ENCODE data around the gene PHF13. TPM values are rescaled to one million over a fixed set of nuclear protein-coding genes. Genes with fewer than 3 reads are reported as not detected.

PHF13 gene
- total RNA-seq, result 12.2 and 13.8 TPM in 2 replicates

GRCh38 chr1:6613361-6614018 is at the start of gene PHF13:
Gene PHF13 (plus strand): TSS chr1:6613731. CDS start chr1:6614067, 336 bp downstream.
- intact Hi-C loops (cut with micrococcal nuclease), result loop anchor here (1.0 to 5.0 kb wide), 8 partner anchors 10 to 1159 kb away; partner anchors contain the start of genes NOL9, RPL22, VAMP3 and ZBTB48

DNA sequence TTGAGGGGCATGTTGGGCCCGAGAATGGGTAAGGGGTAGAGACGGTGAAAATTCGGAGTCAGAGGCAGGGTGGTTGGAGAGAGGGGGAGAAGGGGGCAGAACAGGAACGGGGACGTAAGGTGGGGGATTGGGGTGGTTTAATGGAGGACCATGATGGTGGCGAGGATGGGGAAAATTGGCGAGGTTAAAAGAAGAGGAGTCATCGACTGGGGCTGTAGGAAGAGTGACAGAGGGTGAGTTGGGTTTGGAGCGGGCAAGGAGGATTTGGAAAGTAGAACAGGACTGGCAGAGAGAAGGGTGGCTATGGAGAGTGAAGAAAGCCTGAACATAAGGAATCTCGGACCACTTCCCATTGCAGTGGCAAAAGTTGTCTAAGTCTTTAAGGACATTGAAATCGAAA is 44.5 kb upstream of the PHF13 start:
- intact Hi-C loops (cut with micrococcal nuclease), result no loop called here

- intact Hi-C loops (cut with micrococcal nuclease), result no loop called here
Measured at GRCh38 chr1:6570100-6570499, 43.4 kb upstream of the PHF13 start.

GRCh38 chr1:6570987-6571386 is 42.5 kb upstream of the PHF13 start:
- intact Hi-C loops (cut with micrococcal nuclease), result no loop called here

GRCh38 chr1:6572653-6573383 is 40.7 kb upstream of the PHF13 start:
- intact Hi-C loops (cut with micrococcal nuclease), result no loop called here

DNA sequence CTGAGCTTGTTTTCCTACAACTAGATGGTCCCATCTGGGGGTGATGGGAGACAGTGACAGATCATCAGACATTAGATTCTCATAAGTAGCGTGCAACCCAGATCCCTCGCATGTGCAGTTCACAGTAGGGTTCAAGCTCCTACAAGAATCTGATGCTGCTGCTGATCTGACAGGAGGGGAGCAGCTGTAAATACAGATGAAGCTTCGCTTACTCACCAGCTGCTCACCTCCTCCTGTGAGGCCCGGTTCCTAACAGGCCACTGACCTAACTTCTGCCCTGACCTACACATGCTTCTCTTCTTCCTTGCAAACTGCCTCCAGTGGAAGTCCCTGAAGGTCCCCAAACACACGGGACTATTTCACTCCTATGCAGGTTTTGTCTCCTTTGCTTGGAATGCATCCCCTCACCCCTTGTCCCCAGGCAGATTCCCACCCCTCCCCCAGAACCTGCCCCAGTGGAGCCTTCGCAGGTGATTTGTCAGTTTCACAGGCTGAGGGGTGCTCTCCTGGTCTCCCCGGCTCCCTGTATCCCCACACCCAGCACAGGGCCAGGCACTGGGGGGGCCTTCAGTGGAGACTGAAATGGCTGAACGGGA is 39.4 kb upstream of the PHF13 start:
- intact Hi-C loops (cut with micrococcal nuclease), result no loop called here

DNA sequence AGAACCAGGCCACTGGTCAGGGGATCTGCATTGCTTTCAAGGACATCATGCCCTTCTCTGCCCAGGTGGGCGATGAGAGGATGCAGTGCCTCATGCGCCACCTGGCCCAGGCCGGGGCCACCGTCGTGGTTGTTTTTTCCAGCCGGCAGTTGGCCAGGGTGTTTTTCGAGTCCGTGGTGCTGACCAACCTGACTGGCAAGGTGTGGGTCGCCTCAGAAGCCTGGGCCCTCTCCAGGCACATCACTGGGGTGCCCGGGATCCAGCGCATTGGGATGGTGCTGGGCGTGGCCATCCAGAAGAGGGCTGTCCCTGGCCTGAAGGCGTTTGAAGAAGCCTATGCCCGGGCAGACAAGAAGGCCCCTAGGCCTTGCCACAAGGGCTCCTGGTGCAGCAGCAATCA is 38.7 kb upstream of the PHF13 start:
- intact Hi-C loops (cut with micrococcal nuclease), result no loop called here

DNA sequence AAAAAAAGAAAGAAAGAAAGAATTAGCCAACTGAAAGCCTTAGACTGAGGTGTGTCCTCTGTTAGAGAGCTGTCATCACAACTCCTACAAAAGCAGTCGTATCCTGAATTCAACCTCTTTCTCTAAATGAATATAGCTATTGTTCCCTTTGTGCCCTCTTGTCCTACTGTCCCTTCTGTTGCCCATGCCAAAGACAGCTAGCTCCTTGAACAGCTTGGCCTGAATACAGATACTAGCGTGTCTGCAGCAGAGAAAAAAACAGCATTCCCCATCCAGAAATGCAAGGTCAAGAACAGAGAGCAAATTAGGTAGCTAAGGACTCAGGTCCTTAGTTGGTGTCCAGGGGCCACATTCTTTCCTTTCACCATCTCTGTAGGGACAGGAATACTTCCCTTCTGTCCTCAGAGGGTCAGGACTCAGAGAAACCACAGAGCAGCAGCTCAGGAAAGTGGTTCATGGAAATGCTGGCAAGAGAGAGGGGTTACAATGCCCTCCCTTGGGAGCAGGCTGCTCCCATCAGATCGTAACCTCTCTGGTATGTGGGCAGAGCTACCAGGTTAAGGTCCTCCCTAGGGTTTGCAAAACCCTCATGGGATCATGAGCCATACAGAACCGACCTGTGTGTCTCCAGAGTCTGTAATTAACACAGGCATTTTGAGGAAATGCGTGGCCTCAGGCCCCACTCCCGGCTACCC is 35.6 kb upstream of the PHF13 start:
- intact Hi-C loops (cut with micrococcal nuclease), result no loop called here

DNA sequence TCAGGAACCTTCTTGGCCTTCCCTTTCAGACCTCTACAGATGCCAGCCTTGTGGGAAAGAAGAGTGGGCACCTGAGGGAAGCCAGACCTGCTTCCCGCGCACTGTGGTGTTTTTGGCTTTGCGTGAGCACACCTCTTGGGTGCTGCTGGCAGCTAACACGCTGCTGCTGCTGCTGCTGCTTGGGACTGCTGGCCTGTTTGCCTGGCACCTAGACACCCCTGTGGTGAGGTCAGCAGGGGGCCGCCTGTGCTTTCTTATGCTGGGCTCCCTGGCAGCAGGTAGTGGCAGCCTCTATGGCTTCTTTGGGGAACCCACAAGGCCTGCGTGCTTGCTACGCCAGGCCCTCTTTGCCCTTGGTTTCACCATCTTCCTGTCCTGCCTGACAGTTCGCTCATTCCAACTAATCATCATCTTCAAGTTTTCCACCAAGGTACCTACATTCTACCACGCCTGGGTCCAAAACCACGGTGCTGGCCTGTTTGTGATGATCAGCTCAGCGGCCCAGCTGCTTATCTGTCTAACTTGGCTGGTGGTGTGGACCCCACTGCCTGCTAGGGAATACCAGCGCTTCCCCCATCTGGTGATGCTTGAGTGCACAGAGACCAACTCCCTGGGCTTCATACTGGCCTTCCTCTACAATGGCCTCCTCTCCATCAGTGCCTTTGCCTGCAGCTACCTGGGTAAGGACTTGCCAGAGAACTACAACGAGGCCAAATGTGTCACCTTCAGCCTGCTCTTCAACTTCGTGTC is 34.7 kb upstream of the PHF13 start:
- intact Hi-C loops (cut with micrococcal nuclease), result loop anchor here (1.0 kb wide), 5 partner anchors 23 to 207 kb away; partner anchors contain the start of genes CAMTA1, NOL9 and PHF13

DNA sequence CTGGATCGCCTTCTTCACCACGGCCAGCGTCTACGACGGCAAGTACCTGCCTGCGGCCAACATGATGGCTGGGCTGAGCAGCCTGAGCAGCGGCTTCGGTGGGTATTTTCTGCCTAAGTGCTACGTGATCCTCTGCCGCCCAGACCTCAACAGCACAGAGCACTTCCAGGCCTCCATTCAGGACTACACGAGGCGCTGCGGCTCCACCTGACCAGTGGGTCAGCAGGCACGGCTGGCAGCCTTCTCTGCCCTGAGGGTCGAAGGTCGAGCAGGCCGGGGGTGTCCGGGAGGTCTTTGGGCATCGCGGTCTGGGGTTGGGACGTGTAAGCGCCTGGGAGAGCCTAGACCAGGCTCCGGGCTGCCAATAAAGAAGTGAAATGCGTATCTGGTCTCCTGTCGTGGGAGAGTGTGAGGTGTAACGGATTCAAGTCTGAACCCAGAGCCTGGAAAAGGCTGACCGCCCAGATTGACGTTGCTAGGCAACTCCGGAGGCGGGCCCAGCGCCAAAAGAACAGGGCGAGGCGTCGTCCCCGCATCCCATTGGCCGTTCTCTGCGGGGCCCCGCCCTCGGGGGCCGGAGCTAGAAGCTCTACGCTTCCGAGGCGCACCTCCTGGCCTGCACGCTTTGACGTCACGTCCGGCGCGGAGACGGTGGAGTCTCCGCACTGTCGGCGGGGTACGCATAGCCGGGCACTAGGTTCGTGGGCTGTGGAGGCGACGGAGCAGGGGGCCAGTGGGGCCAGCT is 34.0 kb upstream of the PHF13 start, which contains the start of gene ZBTB48:
TSS of gene ZBTB48 (plus strand) at position 621 of the 745 bp plus-strand sequence. CDS start 616 bp downstream, outside the sequence.
- intact Hi-C loops (cut with micrococcal nuclease), result loop anchor here (1.0 kb wide), 5 partner anchors 22 to 206 kb away; partner anchors contain the start of genes CAMTA1, NOL9 and PHF13

- intact Hi-C loops (cut with micrococcal nuclease), result no loop called here
Measured at GRCh38 chr1:6580119-6580592, 33.4 kb upstream of the PHF13 start.

GRCh38 chr1:6580593-6581409 is 32.7 kb upstream of the PHF13 start:
- intact Hi-C loops (cut with micrococcal nuclease), result no loop called here

- intact Hi-C loops (cut with micrococcal nuclease), result no loop called here
Measured at GRCh38 chr1:6581561-6582305, 31.8 kb upstream of the PHF13 start.

- intact Hi-C loops (cut with micrococcal nuclease), result no loop called here
Measured at GRCh38 chr1:6582370-6582769, 31.2 kb upstream of the PHF13 start.

DNA sequence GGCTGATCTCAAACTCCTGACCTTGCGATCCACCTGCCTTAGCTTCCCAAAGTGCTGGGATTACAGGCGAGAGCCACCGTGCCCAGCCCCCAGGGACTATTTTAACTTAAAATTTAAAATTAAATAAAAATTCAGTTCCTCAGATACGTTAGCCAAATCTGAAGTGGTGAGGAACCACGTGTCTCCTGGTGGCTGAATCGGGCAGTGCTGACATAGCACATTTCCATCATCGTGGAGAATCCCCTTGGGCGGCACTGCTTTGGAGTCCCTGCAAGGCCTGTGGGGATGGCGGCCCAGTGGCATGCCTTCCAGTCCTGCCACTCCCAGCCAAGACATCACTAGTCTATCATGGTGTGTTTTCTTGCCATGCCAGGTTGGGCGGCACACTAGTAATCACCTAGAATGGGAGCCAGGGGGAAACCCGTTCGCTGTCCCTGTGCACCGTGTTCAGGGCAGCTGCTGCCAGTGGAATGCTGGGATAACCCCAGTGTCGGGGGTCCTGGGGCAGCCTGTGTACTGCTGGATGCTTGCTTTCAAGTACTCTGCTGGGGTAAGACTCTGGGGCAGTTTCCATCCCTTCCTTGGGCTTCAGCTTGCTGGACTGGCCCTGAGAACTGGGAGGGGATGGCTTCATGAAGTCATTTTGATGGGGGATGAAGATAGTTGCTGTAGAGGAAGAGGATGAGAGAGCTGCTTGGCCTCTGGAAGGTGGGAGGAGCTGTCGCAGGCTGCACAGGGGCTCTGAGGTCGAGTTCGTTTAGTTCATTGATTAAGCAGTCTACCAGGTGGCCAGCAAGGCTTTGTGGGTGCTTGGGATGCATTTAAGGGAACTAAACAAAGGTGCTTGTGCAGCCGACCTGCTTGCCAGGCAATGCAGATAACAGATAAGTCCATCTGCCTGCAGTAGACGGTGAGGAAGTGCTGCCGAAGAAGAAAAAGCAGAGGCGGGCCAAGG is 29.1 kb upstream of the PHF13 start:
- intact Hi-C loops (cut with micrococcal nuclease), result no loop called here

- intact Hi-C loops (cut with micrococcal nuclease), result no loop called here
Measured at GRCh38 chr1:6585081-6585722, 28.3 kb upstream of the PHF13 start.

- intact Hi-C loops (cut with micrococcal nuclease), result no loop called here
Measured at GRCh38 chr1:6585841-6586240, 27.7 kb upstream of the PHF13 start.

Data from T-helper 1 cell treated with Interleukin-12 subunit alpha and Interleukin-12 subunit beta and Interleukin-4 antibody, amounts not matched to agents 30 ng/mL and 1 ng/mL, for 36 hours (primary cell).